ENCODE measurements around the gene NRDC.
A peak's percentile ranks its signal among the peaks of the same experiment; 100 is the strongest.

Gene NRDC

GRCh38 chr1:51758310-51758709, 120.2 kb downstream of the NRDC start:
- TF ChIP-seq, protein P1, sequence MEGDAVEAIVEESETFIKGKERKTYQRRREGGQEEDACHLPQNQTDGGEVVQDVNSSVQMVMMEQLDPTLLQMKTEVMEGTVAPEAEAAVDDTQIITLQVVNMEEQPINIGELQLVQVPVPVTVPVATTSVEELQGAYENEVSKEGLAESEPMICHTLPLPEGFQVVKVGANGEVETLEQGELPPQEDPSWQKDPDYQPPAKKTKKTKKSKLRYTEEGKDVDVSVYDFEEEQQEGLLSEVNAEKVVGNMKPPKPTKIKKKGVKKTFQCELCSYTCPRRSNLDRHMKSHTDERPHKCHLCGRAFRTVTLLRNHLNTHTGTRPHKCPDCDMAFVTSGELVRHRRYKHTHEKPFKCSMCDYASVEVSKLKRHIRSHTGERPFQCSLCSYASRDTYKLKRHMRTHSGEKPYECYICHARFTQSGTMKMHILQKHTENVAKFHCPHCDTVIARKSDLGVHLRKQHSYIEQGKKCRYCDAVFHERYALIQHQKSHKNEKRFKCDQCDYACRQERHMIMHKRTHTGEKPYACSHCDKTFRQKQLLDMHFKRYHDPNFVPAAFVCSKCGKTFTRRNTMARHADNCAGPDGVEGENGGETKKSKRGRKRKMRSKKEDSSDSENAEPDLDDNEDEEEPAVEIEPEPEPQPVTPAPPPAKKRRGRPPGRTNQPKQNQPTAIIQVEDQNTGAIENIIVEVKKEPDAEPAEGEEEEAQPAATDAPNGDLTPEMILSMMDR (IDR thresholded peaks at IDR 0.05; ENCODE audit: insufficient read depth, low read depth, low read length, missing control alignments), result no peak

GRCh38 chr1:51756290-51756689, 122.2 kb downstream of the NRDC start:
- TF ChIP-seq, protein P1 (IDR thresholded peaks at IDR 0.05; ENCODE audit: insufficient read depth, low read depth, low read length, missing control alignments), result no peak
- no peak overlapping the region for H3K4me3 ChIP-seq (ENCODE audit: low read length)
- peak; percentile 64 for DNase-seq (ENCODE audit: low read depth)

More at GRCh38 chr1:51758310-51758709, 120.2 kb downstream of the NRDC start:
- no peak for DNase-seq (ENCODE audit: low read depth)
- no peak overlapping the region for H3K4me3 ChIP-seq (ENCODE audit: low read length)

DNA sequence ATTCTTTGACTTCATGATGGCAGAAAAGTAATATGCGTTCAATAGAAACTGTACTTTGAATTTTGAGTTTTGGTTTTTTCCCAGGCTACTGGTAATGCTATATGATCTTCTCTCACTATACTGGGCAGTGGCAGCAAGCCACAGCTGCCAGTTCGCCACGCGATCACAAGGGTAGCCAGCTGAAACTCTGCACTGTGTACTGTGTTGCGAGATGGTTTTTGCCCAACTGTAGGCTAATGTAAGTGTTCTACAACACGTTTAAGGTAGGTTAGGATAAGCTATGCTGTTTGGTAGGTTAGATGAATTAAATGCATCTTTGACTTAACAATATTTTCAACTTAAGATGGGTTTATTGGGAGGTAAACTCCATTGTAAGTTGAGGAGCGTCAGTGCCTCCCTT, 123.1 kb downstream of the NRDC start:
- TF ChIP-seq, protein P1 (IDR thresholded peaks at IDR 0.05; ENCODE audit: insufficient read depth, low read depth, low read length, missing control alignments), result no peak
- H3K4me3 ChIP-seq (ENCODE audit: low read length), result no peak overlapping the region
- no peak for DNase-seq (ENCODE audit: low read depth)

- TF ChIP-seq, protein P1 (IDR thresholded peaks at IDR 0.05; ENCODE audit: insufficient read depth, low read depth, low read length, missing control alignments), result no peak
- no peak for DNase-seq (ENCODE audit: low read depth)
- no peak overlapping the region for H3K4me3 ChIP-seq (ENCODE audit: low read length)
Observed at GRCh38 chr1:51754666-51755065, 123.9 kb downstream of the NRDC start.

GRCh38 chr1:51753969-51754368, 124.6 kb downstream of the NRDC start:
- no peak overlapping the region for H3K4me3 ChIP-seq (ENCODE audit: low read length)
- no peak for DNase-seq (ENCODE audit: low read depth)
- TF ChIP-seq, protein P1 (IDR thresholded peaks at IDR 0.05; ENCODE audit: insufficient read depth, low read depth, low read length, missing control alignments), result no peak

DNA sequence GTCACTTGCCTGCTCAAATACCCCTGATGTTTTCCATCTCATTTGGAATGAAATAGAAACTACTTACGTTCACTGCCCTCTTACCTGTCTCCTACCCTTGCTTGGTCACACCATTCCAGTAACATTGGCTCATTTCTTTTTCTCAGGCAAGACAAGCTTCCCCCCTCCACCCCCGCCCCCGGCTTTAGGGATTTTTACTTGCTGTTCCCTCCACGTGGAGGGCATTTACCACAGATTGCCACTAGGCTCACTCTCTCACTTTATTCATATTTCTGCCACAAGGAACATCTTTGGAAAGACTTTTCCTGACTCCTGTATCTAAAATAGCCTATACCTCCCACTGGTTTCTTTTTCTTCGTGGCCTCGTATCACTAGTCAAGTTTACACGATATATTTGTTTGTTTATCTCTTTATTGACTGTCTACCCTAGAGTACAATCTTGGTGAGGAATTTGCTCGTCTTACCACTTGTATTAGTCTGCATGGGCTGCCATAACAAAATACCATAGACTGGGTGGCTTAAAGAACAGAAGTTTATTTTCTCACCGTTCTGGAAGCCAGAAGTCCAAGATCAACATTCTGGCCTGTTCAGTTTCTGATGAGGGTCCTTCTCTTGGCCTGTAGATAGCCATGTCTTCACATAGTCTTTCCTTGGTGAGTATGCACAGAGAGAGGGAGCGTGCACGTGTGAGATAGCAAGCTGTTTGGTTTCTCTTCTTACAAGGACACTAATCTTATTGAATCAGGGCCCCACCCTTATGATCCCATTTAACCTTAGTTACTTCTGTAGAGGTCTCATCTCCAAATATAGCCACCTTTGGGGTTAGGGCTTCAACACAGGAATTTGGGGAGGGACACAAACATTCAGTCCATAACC, 126.2 kb downstream of the NRDC start:
- DNase-seq (ENCODE audit: low read depth), result no peak
- TF ChIP-seq, protein P1 (IDR thresholded peaks at IDR 0.05; ENCODE audit: insufficient read depth, low read depth, low read length, missing control alignments), result no peak

DNA sequence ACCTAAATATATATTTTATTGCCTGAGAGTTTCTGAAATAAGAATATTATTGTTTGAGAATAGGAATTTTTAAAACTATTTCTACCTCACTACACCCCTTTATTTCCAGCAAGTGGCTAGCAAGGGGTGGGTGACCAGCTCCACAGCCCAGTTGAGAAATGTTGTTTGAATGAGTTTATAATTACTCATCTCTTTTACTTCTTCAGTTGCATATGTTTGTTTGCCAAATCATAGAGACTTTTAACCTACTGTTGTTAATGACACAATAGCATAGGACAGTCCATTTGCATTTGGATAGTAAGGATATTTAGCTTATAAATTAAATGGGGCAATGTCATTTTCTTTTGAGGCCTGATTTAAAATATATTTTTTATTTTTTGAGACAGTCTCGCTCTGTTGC, 127.8 kb downstream of the NRDC start:
- TF ChIP-seq, protein P1 (IDR thresholded peaks at IDR 0.05; ENCODE audit: insufficient read depth, low read depth, low read length, missing control alignments), result no peak
- DNase-seq (ENCODE audit: low read depth), result peak; percentile 70
- H3K4me3 ChIP-seq (ENCODE audit: low read length), result no peak overlapping the region

More for the DNA sequence above, 126.2 kb downstream of the NRDC start:
- no peak overlapping the region for H3K4me3 ChIP-seq (ENCODE audit: low read length)

All from epithelial cell of esophagus (primary cell).